SK-N-MC (cell line): ENCODE measurements around the gene ORM1.

ENCODE experiments used
- EZH2 ChIP-seq: fragments of 200-600 bp; sonication (generic); IDR thresholded peaks from one replicate; pipeline ENCODE4 v1.6.1; 2017; ENCODE audit warnings: antibody characterized with exemption
- FOXP2 ChIP-seq: optimal IDR thresholded peaks from 2 replicates; pipeline ENCODE3; 2011; ENCODE audit warnings: mild to moderate bottlenecking, moderate library complexity; ENCODE audit not compliant: insufficient read depth; ENCODE audit errors: extremely low read length, control extremely low read depth
- POLR2AphosphoS5 ChIP-seq: IDR thresholded peaks from 2 replicates; pipeline ENCODE4 v1.6.1; 2012; ENCODE audit warnings: mild to moderate bottlenecking, low read depth, low read length, borderline replicate concordance

DNA sequence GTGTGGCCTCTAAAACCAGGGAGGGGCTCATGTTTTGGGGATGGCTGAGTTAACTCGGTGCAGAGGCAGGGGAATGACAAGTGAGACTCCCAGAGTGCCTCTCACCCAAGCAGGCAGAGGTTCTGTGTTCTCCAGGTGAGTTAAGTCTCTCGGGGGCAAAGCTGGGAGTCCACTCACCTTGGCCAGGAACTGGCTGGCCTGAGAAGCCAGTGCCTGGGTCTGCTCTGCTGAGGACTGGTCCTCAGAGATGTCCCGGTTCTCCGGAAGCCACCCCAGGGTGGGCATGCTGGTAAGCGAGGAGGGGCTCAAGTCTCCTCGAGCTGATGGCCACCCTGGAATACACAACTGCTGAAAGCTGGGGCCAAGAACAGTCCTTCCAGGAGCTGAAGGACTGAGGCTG lies 44.5 kb downstream of the ORM1 start:
- TF ChIP-seq EZH2 (no peak), POLR2AphosphoS5 (no peak), FOXP2 (no peak)
